IPS-18c (cell line): ENCODE measurements around the gene FERMT2.
"Not testable (repeated sequence)": the region's sequence is repeated elsewhere in the genome, so short reads cannot be mapped to it uniquely, and the experiment has no call there.

Experiments
- H3K4me3 ChIP-seq: 2 replicates; pipeline ENCODE4 v1.7.0; 2013; ENCODE audit warnings: low read depth, mild to moderate bottlenecking, low read length, moderate library complexity; ENCODE audit not compliant: insufficient read depth
- H3K9me3 ChIP-seq: one replicate; pipeline ENCODE4 v1.6.1; 2013; ENCODE audit warnings: mild to moderate bottlenecking, low read length, moderate library complexity; ENCODE audit not compliant: control insufficient read depth, insufficient read depth

FERMT2 gene

GRCh38 chr14:52882824-52883223 is 68.0 kb downstream of the FERMT2 start:
- no peak overlapping the region for H3K4me3 ChIP-seq
- no peaks in the 10 kb centered on the region for H3K9me3 ChIP-seq

GRCh38 chr14:52879958-52880357 is 70.9 kb downstream of the FERMT2 start:
- no peaks in the 10 kb centered on the region for H3K9me3 ChIP-seq
- H3K4me3 ChIP-seq: no peak overlapping the region

DNA sequence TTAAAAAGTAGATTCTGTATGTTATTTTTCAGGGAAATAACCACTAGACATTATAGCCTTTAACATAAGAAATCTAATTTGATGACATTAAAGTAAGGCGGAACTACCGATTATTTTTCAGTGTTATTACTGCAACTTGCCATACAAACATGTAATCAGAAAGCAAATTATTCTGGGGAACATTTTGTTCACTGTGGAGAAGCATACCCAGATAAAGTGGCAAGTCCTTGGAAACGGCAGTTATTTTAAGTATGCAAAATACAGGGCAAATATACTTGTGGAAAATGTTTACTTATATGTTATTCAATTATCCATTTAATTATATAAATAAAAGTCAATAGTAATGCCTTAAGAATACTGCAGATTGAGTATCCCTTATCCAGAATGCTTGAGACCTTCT is 71.9 kb downstream of the FERMT2 start:
- Histone ChIP-seq H3K4me3 (no peak overlapping the region), H3K9me3 (no peaks in the 10 kb centered on the region)

- Histone ChIP-seq H3K4me3 (no peak overlapping the region), H3K9me3 (no peaks in the 10 kb centered on the region)
Observed at GRCh38 chr14:52878469-52878868, 72.4 kb downstream of the FERMT2 start.

GRCh38 chr14:52877628-52878027 is 73.2 kb downstream of the FERMT2 start:
- H3K9me3 ChIP-seq: no peaks in the 10 kb centered on the region
- H3K4me3 ChIP-seq: no peak overlapping the region

GRCh38 chr14:52876806-52877205 is 74.0 kb downstream of the FERMT2 start:
- Histone ChIP-seq H3K9me3 (no peaks in the 10 kb centered on the region), H3K4me3 (no peak overlapping the region)

GRCh38 chr14:52876311-52876710 is 74.5 kb downstream of the FERMT2 start:
- H3K9me3 ChIP-seq: no peaks in the 10 kb centered on the region

GRCh38 chr14:52875707-52876106 is 75.1 kb downstream of the FERMT2 start:
- H3K9me3 ChIP-seq: no peaks in the 10 kb centered on the region
- H3K4me3 ChIP-seq: no peak overlapping the region

More at GRCh38 chr14:52876311-52876710, 74.5 kb downstream of the FERMT2 start:
- H3K4me3 ChIP-seq: no peak overlapping the region

DNA sequence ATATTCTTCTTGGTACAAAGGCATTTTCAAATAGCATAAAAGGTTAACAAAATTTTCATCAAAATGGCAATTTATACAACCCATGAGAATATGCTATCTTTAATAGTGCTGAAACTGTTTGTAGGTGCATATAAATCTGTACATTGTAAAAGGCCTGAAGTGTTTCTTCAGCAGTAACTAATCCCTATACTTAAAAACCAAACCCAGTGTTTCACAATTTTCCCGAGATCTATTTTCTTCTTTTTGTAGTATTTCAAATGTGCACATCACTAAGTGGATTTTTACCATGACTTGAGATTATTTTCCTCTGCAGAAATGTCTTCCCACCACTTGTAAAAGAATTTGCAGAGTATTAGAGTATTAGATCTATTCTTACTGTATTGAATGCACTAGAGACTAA is 76.5 kb downstream of the FERMT2 start:
- Histone ChIP-seq H3K9me3 (no peaks in the 10 kb centered on the region), H3K4me3 (no peak overlapping the region)

DNA sequence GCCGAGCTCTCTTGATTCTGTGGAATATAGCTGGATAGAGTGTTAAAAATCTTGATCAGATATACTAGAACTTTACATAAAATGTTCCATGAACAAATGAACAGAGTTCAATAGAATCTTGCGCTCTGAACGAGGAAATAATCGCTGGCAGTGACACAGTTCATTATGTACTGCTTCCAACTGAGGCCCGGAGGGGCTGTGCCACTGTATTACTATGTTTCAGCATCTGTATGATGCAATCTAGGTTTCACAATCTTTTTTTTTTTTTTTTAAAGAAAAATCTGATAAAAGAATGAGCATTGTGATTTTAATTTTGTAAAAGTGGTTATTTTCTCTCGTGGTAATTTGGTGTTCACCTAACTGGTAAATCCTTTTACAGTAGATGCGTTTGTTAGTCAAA is 77.2 kb downstream of the FERMT2 start:
- no peaks in the 10 kb centered on the region for H3K9me3 ChIP-seq
- no peak overlapping the region for H3K4me3 ChIP-seq

DNA sequence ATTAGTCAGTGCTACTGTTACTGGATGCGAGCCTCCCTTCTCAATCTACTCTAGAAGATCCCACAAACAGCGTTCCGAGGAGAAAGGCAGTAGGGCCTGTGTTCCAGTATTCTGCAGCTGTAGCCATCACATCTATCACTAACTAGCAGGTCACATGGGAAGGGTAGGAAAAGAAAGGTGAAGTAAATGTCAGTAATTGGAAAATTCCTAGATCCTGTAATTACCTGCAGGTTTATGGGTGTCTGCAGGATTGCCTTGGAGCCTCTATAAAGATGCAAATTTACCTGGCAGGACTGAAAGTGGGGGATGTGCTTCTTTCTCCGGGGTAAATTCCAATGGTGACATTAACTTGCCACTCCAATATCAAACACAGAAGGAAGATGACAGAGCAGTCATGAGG is 77.8 kb downstream of the FERMT2 start:
- Histone ChIP-seq H3K4me3 (no peak overlapping the region), H3K9me3 (no peaks in the 10 kb centered on the region)

DNA sequence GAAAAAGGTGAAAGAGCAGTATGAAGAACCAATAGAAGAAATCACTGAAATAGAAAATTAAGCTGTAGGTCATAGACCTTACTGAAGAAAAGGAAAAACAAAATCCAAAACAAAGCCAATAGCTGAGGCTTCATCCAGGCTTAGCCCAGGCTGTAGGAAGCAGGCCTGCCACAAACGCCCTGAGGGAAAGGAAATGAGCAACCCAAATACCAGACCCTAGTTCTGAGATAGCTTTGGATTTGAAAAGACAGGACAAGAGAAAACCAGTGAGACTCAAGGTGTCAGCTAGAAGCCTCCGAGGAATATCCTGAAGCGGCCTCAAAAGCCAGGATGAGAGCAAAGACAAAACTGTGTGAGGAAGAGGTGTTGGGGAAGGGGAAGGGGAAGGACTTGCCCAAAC is 79.2 kb downstream of the FERMT2 start:
- Histone ChIP-seq H3K9me3 (no peaks in the 10 kb centered on the region), H3K4me3 (no peak overlapping the region)

DNA sequence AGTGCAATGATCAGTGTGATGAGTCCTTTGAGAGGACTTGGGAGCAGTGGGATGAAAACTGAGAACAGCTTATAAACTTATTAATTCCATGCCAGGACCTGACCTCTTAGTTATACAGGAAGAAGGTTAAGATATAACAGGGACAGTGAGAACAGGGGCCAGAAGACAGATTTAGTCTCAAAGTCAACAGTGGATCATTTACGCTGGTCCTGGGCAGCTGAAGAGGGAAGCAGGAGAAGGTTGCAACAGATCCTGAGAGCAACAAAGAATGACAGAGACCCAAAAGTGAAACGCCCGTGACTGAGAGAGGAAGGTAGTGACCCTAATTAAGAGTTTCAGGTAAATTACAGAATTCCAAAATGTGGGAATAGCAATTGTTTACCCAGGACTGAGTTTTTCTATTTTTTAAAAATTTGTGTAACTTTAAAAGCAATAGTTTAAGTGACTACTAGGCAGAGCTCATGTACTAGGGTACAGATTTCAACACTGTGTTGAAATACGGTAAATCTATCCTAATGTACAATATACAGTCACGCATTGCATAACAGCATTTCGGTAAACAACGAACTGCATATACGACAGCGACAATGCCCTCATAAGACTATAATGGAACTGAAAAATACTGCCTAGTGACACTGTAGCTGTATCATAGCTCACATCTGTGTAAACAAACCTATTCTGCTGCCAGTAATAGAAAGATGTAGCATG is 81.8 kb downstream of the FERMT2 start:
- Histone ChIP-seq H3K9me3 (no peaks in the 10 kb centered on the region), H3K4me3 (no peak overlapping the region)

DNA sequence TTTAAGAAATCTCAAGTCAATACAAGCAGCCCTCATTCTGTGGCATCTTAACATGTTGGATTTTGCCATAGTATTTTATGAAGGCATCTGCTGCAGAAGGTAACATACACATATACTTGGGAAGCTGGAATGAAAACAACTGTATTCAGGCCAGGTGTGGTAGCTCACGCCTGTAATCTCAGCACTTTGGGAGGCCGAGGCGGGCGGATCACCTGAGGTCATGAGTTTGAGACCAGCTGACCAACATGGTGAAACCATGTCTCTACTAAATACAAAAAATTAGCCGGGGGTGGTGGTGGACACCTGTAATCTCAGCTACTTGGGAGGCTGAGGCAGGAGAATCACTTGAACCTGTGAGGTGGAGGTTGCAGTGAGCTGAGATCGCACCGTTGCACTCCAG is 86.0 kb downstream of the FERMT2 start:
- not testable (repeated sequence) for H3K9me3 ChIP-seq, H3K4me3 ChIP-seq

GRCh38 chr14:52863334-52863700 is 87.5 kb downstream of the FERMT2 start:
- Histone ChIP-seq H3K4me3 (no peak overlapping the region), H3K9me3 (no peaks in the 10 kb centered on the region)

- no peak overlapping the region for H3K4me3 ChIP-seq
- no peaks in the 10 kb centered on the region for H3K9me3 ChIP-seq
Observed at GRCh38 chr14:52862632-52863333, 88.1 kb downstream of the FERMT2 start.

GRCh38 chr14:52861403-52861802 is 89.4 kb downstream of the FERMT2 start:
- Histone ChIP-seq H3K9me3 (no peaks in the 10 kb centered on the region), H3K4me3 (no peak overlapping the region)

DNA sequence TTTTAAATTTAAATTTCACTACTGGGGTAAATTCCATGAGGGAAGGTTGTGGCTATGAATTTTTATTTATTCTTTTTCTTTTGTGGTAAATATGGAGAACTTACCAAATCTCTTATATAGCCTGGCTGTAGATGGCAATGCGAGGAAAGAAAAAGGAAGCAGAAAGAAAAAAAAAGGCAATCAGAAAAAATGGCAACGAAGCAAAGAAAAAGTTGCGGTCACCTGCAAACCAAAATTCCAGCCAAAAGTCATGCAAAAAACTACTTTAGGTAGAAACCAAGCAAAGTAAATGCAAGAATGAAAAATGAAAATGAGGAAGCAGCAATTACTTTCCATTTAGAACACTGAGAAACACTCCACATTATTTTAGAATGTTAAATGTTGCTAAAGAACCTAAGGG is 89.9 kb downstream of the FERMT2 start:
- no peaks in the 10 kb centered on the region for H3K9me3 ChIP-seq
- H3K4me3 ChIP-seq: no peak overlapping the region

- no peak overlapping the region for H3K4me3 ChIP-seq
- no peaks in the 10 kb centered on the region for H3K9me3 ChIP-seq
Observed at GRCh38 chr14:52860209-52860608, 90.6 kb downstream of the FERMT2 start.
